Thoracic aorta (tissue), 2 donors: ENCODE results near the gene KIF6. TPM values are rescaled to one million over a fixed set of nuclear protein-coding genes. Genes with fewer than 3 reads are reported as not detected.

Source experiments
- ATAC-seq: fragments of 150-250 bp; one replicate; pipeline ENCODE4 v1.8.0; 2017; ENCODE audit warnings: low read depth; ENCODE audit not compliant: insufficient number of reproducible peaks, low FRiP score
- DNase-seq: peaks from one replicate; pipeline ENCODE4 v3.0.0-alpha.2; 2020; ENCODE audit warnings: low spot score
- H3K27ac ChIP-seq, 2 donors: fragments of 200-600 bp; sonication (generic); 1 replicate in 1 of 2; 2 replicates in 1 of 2; pipeline ENCODE4 v1.5.1; 2016; ENCODE audit warnings: mild to moderate bottlenecking in 2 of 2, moderate library complexity in 2 of 2
- H3K27me3 ChIP-seq: fragments of 200-600 bp; sonication (generic); replicated peaks from 2 replicates; pipeline ENCODE4 v1.6.0; 2016; ENCODE audit warnings: mild to moderate bottlenecking; ENCODE audit not compliant: insufficient read depth
- H3K36me3 ChIP-seq: fragments of 200-600 bp; sonication (generic); one replicate; pipeline ENCODE4 v1.5.1; 2016
- H3K4me1 ChIP-seq, 2 donors: fragments of 200-600 bp; sonication (generic); 1 replicate in 1 of 2; 2 replicates in 1 of 2; pipeline versions ENCODE4 v1.5.1 to v1.6.0; 2016; ENCODE audit warnings: low read depth in 2 of 2, mild to moderate bottlenecking in 1 of 2; ENCODE audit not compliant: control insufficient read depth in 1 of 2
- H3K4me3 ChIP-seq: fragments of 200-600 bp; sonication (generic); 2 replicates; pipeline ENCODE4 v1.5.1; 2016; ENCODE audit warnings: mild to moderate bottlenecking
- H3K9me3 ChIP-seq: fragments of 200-600 bp; sonication (generic); 2 replicates; pipeline ENCODE4 v1.5.1; 2016
- CTCF ChIP-seq: fragments of 200-600 bp; sonication (generic); IDR thresholded peaks from one replicate; pipeline ENCODE4 v1.5.1; 2019; ENCODE audit warnings: antibody characterized with exemption
- total RNA-seq, 2 donors: library from RNA; depleted of rRNA; stranded (reverse); fragments of >200 nt; gene quantifications; one replicate each; pipeline versions ENCODE4 v1.1.0 to v1.2.3, GENCODE V29; 2016

KIF6 gene
- total RNA-seq, 2 donors from 2014 or later, result not detected

- Histone ChIP-seq H3K27ac (no peak overlapping the region), H3K36me3 (no peaks in the 10 kb centered on the region), H3K4me1 (peaks cover 8 to 23% of the 10 kb centered on the region in 2 donors), H3K9me3 (no peaks in the 10 kb centered on the region), H3K27me3 (no peaks in the 10 kb centered on the region), H3K4me3 (no peak overlapping the region)
- no peak for TF ChIP-seq CTCF
- no peak for ATAC-seq
- DNase-seq, result no peak
Observed at GRCh38 chr6:39416728-39417127, 308.5 kb downstream of the KIF6 start.

DNA sequence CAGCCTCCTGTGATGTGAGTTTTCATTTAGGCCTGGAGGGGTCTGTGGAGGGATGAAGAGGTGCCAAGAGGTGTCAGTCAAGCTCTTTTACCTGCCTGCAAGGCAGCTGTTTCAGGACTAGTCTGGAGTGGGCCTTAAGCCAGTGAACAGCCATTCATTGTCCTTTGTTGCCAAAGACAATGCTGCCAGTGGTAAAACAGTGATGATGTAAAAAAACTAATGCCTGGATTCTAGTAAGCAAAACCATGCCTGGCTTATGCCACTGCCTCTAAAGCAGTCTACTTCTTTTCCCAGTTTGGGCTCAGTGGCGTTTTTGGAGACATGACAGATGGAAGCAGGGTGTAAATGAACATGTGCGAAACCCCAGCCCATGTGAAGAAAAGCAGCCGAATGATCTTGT, 309.2 kb downstream of the KIF6 start:
- Histone ChIP-seq H3K4me3 (no peak overlapping the region), H3K9me3 (no peaks in the 10 kb centered on the region), H3K27me3 (no peaks in the 10 kb centered on the region), H3K27ac (no peak overlapping the region), H3K4me1 (peaks cover 3 to 16% of the 10 kb centered on the region in 2 donors), H3K36me3 (no peaks in the 10 kb centered on the region)
- no peak for DNase-seq
- no peak for ATAC-seq
- TF ChIP-seq CTCF, result no peak

DNA sequence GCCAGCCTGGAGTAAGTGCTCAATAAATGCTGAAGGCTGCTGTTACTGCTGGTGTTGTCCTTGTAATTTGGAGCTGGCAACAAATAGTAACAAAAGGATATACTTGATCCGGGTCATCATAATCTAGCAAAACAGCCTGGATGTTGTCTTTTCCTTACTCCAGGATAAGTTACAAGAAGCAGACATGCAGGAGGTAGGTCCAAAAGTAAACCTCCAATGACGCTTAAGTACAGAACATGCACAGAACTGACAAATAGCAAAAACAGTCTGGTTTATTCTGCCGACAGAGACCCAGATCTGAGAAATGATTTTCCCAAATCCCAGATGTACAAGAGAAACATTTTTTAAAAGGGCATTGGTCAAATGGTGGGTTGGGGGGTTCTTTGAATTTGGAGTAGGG, 309.7 kb downstream of the KIF6 start:
- Histone ChIP-seq H3K27me3 (no peaks in the 10 kb centered on the region), H3K27ac (no peak overlapping the region), H3K36me3 (no peaks in the 10 kb centered on the region), H3K4me1 (peaks cover 0 to 10% of the 10 kb centered on the region in 2 donors), H3K9me3 (no peaks in the 10 kb centered on the region), H3K4me3 (no peak overlapping the region)
- ATAC-seq (no peak), DNase-seq (no peak)
- TF ChIP-seq CTCF, result no peak

DNA sequence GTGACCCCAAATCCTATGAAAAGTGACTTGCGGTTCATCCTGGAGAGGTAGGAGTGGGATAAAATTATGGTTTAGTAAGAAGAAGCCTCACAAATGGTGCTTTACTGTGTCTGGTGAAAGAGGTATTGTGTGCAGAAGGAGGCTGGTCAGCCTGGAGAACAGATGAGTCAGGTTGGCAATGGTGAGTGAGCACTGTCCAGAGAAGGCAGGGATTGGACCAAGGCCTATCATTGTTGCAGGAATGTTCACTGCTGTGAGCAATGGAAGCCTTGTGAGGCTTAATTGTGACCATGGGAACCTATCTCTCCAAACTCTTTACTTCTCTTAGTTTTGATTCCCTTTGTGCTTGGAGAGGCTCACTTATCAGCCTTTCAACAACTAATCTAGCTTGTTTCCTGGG, 313.7 kb downstream of the KIF6 start:
- no peaks in the 10 kb centered on the region for H3K36me3 ChIP-seq
- TF ChIP-seq CTCF, result no peak
- DNase-seq (no peak), ATAC-seq (no peak)
- no peaks in the 10 kb centered on the region for H3K4me1 ChIP-seq
- H3K27ac ChIP-seq, result no peak overlapping the region
- H3K4me3 ChIP-seq, result no peak overlapping the region
- no peaks in the 10 kb centered on the region for H3K27me3 ChIP-seq
- H3K9me3 ChIP-seq, result no peaks in the 10 kb centered on the region

- no peaks in the 10 kb centered on the region for H3K27me3 ChIP-seq
- DNase-seq (no peak), ATAC-seq (no peak)
- H3K36me3 ChIP-seq, result no peaks in the 10 kb centered on the region
- H3K4me1 ChIP-seq, result no peaks in the 10 kb centered on the region
- no peak for TF ChIP-seq CTCF
- no peak overlapping the region for H3K27ac ChIP-seq
- no peaks in the 10 kb centered on the region for H3K9me3 ChIP-seq
- H3K4me3 ChIP-seq, result no peak overlapping the region
Observed at GRCh38 chr6:39411001-39411400, 314.2 kb downstream of the KIF6 start.
